Caki2 (cell line): Measurements from ENCODE around the gene PMVK. TPM values are rescaled to one million over a fixed set of nuclear protein-coding genes. Genes with fewer than 3 reads are reported as not detected.
A peak's percentile ranks its signal among the peaks of the same experiment; 100 is the strongest.

Source experiments
- DNase-seq: peaks from one replicate; pipeline ENCODE4 v3.0.0-alpha.2; 2015; ENCODE audit warnings: low read depth
- in situ Hi-C: cut with HindIII; loops from 2 replicates; pipeline ENCODE4 v1.10.0; 2016; ENCODE audit warnings: low sequenced_read_pairs, low pct_unique_long_range_greater_than_20kb, mixed read lengths
- total RNA-seq: library from RNA; depleted of rRNA; stranded (reverse); fragments of >200 nt; shearing (Covaris generic); gene quantifications from 2 replicates; pipeline ENCODE4 v1.2.3, GENCODE V29; 2014; ENCODE audit warnings: low replicate concordance

The PMVK gene
- total RNA-seq, 1 experiment from 2014 or later: 49.9 TPM

DNA sequence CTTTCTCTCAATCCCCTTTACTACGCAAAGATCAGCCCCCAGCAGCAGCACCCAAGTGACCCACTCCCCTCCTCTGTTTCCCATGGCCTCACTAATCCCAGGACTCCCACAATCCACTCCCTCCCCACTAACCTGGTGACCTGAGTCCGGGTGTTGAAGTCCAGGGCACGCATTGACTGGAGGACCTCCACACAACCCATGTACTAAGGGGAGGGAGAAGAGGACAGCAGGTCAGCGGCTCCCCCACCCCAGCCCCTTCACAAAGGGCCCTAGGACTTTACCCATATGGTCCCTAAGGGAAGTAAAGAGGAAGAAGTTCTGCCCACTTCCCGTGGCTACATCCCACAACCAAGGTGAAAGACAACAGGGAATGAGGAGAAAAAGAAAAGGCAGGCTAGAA, 32.7 kb upstream of the PMVK start:
- DNase-seq: no peak
- in situ Hi-C loops: no loop called here

GRCh38 chr1:154968731-154969130, 32.2 kb upstream of the PMVK start:
- DNase-seq: no peak
- in situ Hi-C loops: no loop called here

DNA sequence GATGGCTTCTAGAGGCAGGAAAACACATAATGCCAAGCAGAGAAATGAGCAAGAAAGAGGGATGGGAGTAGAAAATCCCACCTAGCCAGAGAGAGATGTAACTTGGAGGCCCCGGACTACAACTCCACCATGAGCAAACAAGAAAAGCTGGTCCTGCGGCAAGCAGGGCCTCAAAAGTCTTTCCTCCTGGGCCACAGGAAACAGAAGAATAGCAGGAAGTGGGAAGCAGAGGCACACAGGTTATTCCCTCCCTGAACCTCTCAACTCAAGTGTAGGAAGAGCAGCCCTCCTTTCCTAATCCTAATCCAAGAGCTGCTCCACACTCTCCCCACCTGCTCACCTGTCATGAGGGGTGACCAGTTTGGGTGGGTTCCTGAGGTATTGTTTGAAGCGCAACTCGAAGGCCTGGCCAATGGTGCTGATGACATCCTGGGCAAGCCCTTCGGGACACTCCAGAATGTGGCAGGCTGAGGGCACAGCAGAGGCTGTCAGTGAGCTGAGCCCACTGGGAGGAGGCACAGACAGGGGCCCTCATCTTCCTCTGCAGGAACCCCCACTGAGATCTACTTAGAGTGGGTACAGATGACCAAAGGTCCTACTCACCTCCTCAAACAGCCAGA, 30.9 kb upstream of the PMVK start:
- DNase-seq: no peak
- in situ Hi-C loops: no loop called here

GRCh38 chr1:154966111-154966510, 29.6 kb upstream of the PMVK start:
- in situ Hi-C loops: no loop called here
- no peak for DNase-seq

- DNase-seq: no peak
- in situ Hi-C loops: no loop called here
Measured at GRCh38 chr1:154964359-154964758, 27.8 kb upstream of the PMVK start.

DNA sequence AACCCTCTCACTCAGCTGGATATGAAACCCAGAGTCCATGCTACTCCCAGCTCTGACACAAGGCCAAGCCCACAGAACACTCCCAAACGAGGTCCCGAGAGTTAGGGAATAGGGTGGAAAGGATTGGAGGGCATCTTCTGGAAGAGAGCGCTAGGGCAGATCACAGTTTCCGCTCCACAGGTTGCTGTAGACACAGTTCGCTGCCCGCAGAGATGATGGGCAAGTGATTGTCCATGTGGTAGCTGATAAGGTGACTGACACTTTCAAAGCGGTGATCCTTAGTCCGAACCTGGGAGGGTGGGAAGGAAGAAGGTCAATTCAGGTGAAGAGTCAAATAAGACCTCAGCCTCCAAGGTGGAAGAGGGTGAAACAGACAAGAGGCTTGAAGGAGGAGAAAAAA, 27.1 kb upstream of the PMVK start:
- in situ Hi-C loops: no loop called here
- DNase-seq: no peak

DNA sequence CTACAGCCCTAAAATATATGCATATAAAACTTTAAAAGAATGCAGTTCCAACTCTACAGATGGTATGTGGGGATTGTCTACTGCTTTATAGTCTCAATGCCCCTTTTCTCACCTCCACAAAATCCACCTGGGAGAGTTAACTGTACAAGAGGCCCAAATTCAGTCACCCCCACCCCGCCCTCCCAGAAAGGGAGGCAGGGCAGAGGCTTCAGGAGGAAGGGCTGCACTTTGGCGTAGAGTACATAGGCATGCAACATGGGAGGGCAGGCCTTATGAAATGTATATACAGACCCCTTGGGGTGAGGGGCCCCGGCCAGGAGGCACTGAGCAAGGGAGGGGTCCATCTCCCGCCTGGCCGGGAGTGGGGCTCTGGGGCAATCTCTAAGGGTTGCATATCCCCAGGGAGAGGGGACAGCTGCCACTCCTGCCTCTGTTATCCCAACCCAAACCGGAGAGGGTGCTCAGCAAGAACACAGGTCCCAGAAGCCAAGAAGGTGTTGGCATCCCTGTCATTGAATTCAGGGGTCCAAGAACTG, 26.3 kb upstream of the PMVK start:
- DNase-seq: no peak
- in situ Hi-C loops: no loop called here

DNA sequence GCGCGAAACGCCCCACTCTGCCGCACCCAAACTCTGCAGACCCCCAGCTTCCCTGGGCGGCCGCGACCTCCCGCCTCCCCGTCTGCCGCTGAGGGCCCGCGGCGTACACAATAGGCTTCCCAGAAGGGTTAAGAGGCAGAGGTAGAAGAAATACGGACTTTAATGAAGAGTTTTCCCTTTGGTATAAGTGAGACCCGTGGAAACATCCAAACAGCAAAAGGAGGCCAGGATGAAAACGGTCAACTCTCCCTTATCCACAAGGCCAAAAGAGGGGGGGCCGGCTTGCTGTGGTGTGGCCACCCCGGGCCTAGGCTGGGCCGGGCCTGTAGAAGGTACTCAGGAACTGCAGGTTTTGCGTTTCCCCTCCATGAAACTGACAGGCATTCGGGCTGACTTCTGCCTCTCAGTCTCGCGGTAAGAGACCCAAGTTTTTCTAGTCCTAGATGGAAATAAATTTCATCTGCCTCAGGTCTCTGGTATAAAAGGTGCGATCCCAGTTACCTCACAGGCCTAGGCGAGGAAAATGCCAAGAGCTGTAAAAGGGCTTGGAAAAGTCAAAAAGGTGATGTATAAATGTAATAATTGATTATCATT, 25.7 kb upstream of the PMVK start:
- in situ Hi-C loops: no loop called here
- DNase-seq: no peak

DNA sequence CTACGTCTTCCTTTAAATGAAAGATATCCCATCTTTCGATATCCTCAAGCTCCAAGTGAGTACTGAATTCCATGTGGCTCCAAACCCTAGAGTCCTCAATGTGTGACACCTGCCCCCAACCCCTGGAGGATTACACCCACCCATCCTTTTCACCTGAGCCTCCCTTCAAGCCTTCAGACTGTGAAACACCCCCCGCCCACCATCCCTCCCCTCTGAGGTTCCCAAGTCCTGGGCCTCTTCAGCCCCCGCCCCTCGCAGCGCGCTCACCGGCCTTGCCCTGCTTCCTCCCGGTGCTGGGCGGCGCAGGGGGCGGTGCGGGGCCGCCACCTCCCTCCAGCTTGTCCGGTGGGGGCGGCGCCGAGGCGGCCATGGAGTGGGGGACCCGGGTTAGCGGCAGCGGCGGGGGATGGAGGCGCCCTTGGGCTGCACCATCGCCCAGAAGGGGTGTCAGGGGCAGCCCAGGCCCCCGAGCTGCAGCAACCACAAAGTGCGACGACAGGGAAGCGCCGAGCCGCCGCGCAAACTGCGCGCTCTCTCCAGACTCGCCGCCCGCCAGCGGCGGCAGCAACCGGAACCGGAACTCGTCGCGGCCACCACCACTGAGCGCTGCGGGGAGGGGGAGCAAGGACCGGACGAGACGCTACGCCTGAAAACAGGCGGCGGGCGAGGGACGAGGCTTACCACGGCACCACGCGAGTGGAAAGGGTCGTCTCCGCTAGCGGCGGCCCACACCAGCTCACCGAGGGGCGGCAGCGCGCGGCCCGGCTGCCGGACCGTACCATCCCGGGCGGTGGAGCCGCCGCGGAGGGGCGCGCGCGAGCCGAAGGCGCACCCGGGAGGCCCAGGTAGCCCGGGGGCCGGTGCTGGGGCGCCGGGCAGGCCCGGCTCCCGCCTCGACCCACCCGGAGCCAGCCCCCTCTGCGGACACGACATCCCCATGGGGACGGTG, 25.0 kb upstream of the PMVK start, which contains the start of gene PYGO2:
PYGO2 (minus strand) TSS at position 576 of the 949 bp plus-strand sequence; CDS start at position 370, 206 bp downstream.
- DNase-seq: peak; percentile 85
- in situ Hi-C loops: no loop called here

DNA sequence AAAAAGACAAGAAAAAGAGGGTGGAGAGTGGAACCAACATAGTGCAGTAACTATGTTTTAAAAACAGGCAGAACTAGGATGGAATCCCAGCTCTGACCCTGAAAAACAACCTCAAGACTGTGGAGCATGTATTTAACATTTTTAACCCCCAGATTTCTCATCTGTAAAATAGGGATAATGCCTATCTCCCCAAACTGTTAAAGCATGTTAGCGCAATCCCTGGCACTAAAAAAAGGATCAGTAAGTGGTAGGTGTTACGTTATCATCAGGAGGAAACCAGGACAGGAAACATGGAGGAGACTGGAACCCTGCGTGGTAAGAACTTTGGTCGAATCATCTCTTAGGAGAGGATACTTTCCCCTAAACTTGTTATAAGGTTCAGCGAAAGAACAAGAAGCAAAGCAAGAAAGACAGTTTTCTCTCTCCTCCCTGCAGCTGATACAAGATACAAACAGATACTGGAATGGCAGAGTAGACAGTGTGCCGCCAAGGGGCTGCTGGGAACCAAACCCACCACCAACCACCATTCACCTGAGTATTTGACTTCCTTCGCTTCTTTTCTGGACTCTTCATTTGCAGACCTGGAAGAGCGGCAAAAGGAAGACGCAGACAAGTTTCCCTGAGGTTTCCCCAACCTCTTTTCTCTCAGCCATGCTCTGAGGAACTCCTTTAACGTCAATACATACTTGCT, 24.1 kb upstream of the PMVK start:
- DNase-seq: no peak
- in situ Hi-C loops: no loop called here

GRCh38 chr1:154959426-154959780, 22.9 kb upstream of the PMVK start:
- in situ Hi-C loops: no loop called here
- DNase-seq: no peak

- DNase-seq: no peak
- in situ Hi-C loops: no loop called here
Measured at GRCh38 chr1:154958681-154959425, 22.3 kb upstream of the PMVK start.

DNA sequence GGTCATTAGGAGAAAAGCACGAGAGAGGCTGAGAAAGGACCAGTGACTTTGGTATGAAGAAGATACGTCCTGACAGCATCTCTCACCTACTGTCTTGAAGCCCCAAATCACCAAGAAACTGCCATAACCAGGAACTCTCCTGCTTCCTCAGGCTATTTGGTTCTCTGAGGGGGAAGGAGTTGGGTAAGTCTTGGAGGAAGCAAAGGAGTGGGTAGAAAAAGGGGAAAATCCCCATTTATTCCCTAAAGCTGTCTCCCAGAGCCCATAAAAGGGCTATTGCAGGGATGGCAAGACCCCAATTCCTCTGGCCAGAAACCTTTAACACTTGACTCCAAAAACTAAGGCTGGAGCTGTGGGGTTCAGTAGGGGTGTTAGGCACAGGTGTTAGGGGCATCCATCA, 21.5 kb upstream of the PMVK start:
- DNase-seq: no peak
- in situ Hi-C loops: no loop called here

DNA sequence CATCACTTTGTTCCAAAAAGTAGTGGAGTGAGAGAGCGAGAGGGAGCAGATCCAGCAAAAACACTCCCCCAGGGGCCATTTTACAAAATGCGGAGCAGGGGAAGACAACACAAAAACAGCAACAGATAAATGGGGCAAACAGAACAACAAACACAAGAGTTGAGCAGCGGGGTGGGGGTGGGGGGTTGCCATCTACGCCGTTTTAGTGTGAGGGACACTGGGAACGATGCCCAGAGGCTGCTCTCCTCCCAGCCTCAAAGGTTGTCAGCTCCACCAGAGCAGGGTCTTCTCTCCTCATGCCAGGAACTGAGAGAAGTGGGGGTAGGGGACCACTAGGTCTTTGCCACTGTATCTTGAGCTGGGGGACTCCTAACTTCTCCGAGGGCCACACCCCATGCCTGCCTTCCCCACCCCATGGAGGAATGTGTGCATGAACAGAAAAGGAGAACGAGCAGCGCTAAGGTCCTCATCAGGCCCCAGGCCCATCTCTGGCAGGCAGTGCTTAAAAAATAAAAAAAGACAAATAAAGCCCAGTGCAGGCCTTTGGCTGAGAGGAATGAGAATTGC, 20.7 kb upstream of the PMVK start:
- in situ Hi-C loops: no loop called here
- no peak for DNase-seq

- DNase-seq: no peak
- in situ Hi-C loops: no loop called here
Measured at GRCh38 chr1:154956544-154956941, 20.0 kb upstream of the PMVK start.

- in situ Hi-C loops: no loop called here
- peak; percentile 92 for DNase-seq
Measured at GRCh38 chr1:154955718-154956543, 19.4 kb upstream of the PMVK start, which contains the start of gene PBXIP1. Gene PBXIP1 (minus strand): TSS chr1:154956099. CDS start chr1:154953721, 2,378 bp downstream.
